Fibroblast of pulmonary artery (primary cell): ENCODE data around the gene NRN1.

Source experiments
- DNase-seq: peaks from one replicate; pipeline ENCODE4 v3.0.0-alpha.2; 2010; ENCODE audit warnings: low read depth
- H3K4me3 ChIP-seq: replicated peaks from 2 replicates; pipeline ENCODE4 v1.5.1; 2011; ENCODE audit warnings: low read depth, mild to moderate bottlenecking, control low read depth, low read length, moderate library complexity
- TF ChIP-seq, protein P1 (sequence below): IDR thresholded peaks from 2 replicates; pipeline ENCODE4 v1.5.1; 2011; ENCODE audit warnings: mild to moderate bottlenecking, control low read depth, low read length, inconsistent platforms; ENCODE audit errors: missing control alignments

NRN1 gene

DNA sequence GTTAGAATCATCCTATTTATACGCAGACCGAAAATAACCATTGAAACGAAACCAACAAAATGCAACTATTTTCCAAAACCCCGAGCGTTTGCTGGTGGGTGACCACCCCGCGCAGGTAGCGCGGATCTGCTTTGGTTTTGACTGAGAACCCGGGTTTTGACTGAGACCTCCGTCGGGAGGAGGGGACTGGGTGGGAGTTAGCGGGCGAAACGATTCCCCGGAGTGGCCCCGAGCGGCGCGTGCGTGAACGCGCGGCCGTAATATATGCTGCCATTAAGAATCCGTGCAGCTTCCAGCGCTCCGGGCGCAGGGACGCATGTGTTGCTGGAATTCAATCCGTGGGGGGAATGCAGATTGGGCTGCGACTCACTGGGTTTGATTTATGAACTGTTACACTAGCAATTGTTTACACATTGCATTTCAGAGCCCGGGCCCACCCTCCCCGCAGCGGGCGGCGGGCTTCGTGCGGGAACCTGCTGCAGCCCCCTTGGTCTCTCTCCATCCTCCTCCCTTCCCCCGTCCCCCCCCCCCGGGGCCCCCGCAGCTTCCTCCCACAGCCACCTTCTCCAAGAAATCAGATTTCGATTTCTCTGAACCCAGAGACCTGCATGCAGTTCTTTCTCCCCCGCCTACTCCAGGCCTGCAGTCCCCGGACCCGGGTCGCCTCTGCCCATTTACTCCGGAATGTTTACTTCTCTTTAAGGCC lies 9.9 kb downstream of the NRN1 start:
- H3K4me3 ChIP-seq, result peak overlapping the region; percentile 65
- TF ChIP-seq, protein P1, sequence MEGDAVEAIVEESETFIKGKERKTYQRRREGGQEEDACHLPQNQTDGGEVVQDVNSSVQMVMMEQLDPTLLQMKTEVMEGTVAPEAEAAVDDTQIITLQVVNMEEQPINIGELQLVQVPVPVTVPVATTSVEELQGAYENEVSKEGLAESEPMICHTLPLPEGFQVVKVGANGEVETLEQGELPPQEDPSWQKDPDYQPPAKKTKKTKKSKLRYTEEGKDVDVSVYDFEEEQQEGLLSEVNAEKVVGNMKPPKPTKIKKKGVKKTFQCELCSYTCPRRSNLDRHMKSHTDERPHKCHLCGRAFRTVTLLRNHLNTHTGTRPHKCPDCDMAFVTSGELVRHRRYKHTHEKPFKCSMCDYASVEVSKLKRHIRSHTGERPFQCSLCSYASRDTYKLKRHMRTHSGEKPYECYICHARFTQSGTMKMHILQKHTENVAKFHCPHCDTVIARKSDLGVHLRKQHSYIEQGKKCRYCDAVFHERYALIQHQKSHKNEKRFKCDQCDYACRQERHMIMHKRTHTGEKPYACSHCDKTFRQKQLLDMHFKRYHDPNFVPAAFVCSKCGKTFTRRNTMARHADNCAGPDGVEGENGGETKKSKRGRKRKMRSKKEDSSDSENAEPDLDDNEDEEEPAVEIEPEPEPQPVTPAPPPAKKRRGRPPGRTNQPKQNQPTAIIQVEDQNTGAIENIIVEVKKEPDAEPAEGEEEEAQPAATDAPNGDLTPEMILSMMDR, result no peak
- peak; percentile 25 for DNase-seq

DNA sequence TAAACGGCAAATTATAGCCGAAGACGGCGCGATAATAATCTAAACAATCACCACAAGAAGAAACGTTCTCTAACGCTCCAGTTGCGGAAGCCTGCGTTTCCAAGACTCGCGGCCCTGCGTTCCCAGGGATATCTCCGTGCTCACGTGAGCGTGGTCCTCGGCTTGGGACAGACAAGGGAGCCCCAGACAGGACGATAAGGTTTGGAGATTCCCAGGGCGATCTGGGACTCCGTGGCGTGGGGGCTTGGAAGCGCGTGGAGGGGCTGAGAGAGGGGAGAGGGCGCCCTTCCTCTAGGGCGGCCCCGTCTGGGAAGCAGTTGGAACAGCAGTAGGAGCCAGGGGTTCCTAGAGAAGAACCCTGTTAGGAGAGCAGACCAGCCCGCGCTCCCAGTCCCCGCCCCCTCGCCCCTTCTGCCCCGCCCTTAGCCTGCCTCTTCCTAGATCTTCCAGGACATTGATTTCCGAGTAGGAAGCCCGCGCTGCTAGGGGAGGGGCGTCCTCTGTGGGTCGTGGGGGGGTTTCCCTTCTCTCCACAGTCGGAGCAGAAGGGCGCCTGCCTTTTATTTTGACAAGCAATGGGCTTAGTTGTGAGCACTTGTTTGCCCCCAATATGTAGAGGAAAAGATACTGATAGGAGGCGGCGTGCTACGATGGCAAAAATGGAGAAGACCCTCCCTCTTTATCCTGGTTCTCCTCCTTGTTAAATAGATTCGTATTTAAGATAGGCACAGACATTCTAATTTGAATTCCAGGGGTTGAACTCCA lies 10.6 kb downstream of the NRN1 start:
- DNase-seq, result peak; percentile 11
- TF ChIP-seq, protein P1, result no peak
- peak overlapping the region; percentile 65 for H3K4me3 ChIP-seq

DNA sequence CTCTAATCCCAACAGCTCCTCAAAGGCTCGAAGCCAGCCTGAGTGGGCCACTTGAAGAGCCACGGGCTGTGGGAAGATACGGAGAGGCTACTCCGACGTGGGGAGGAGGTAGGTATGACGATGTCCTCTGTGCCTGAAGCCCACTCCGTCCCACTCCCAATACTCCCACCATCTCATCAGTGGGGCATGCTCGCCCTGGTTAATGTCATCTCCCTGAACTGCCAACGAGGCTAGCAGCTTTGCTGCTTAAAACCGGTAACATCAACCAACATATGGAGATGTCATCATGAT lies 11.1 kb downstream of the NRN1 start:
- TF ChIP-seq, protein P1, result no peak
- H3K4me3 ChIP-seq, result no peak overlapping the region
- DNase-seq, result no peak

DNA sequence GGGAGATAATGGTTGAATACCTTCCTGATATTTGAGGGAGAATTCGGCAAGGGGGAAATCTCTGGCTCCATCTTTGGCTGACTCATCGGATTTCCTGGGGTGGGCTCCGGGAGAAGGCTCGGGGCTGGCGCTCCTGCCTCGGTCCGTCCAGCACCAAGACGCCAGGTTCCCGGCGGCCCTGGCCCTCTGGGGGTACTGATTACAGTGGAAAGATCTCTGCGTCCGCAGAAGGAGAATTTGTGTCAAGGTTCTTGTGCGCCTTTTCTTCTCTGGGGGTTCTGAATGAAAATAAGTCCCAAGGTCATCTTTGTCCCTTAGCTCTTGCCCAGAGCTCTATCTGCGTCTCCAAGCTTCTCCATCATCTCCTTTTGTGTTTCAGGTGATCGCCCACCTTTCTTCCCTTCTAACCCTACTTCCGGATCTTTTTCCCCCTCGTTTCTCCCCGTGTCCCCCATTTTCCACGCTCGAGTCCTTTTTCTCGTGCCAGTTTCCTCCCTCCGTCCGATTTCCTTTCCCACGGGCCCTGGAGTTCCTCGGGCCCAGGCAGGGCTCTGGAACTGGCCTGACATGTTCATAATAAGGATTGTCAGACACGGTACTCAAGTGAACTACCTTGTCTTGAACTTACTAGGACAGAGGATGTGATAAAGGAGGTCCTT lies 11.6 kb downstream of the NRN1 start:
- no peak overlapping the region for H3K4me3 ChIP-seq
- no peak for DNase-seq
- TF ChIP-seq, protein P1, result no peak

DNA sequence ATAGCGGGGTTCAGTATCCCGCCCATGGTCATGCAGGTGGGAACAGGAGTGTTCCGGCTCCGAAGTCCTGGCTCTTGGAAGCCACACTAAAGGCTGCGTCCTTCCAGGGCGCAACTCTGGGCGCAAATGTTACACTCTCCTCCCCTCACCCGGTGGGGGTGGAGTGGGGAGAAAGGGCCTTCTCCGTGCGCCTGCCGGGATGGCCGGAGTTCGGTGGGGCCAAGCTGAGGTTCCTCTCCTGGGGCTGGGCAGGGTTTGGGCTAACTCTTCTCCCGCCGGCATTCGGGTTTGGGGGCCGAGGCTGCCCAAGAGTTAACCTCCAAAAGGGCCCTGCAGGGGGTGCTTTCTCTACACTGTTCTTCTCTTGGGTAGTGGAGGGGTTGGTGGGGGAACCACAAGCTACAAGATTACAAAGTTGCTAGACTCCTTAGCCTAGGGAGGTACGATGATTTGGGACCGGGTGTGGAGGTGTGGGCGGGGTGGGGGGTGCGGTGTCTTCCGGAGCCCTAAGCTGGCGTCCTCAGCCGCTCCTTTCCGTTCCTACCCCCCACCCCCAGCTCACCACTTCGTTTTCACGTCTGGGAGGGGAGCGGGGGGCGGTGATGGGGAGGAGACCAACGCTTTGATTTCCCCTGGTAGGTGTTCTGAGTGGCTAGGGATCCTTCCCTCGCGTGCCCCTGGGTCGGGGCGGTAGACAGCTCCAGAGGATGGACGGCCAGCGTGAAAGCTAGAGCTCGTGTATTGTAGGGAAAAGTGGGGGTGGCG lies 12.3 kb downstream of the NRN1 start:
- no peak overlapping the region for H3K4me3 ChIP-seq
- no peak for DNase-seq
- TF ChIP-seq, protein P1, result no peak

DNA sequence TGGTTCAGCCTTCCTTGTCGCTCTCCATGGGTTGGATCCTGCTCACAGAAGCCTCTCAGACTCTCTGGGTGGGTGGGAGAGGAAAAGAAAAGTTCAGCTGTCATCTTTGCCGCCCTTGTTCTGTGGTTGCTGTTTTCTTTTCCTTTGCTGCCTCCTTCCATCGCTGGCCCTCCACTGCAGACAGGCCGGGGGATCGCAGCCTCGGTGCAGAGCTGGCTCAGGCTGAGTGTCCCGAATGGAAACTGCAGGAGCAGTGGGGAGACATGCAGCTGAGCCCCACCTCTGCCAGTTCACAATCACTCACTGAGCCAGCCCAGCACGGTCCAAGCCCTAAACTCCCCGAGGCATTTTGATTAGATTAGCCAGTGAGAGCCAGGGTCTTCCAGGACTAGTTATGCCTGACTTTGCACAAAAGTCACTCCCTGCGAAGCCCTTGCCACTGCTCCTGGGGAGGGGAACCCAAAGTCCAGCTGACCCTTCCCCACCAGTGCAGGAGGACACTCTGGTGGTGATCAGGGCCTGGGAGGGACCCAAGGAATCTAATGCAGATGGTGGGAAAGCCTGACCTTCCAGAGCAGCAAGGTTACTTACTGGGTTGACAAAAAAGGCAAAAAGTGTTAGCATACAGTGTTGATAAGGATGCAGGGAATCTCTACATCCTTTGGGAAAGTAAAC lies 14.0 kb downstream of the NRN1 start:
- H3K4me3 ChIP-seq, result no peak overlapping the region
- TF ChIP-seq, protein P1, result no peak
- no peak for DNase-seq
